H9 (cell line): Measurements from ENCODE around the gene DNMT3B. TPM values are rescaled to one million over a fixed set of nuclear protein-coding genes. Genes with fewer than 3 reads are reported as not detected.
"Not testable (repeated sequence)": the region's sequence is repeated elsewhere in the genome, so short reads cannot be mapped to it uniquely, and the experiment has no call there.

ENCODE experiments used
- DNase-seq: peaks from one replicate; pipeline ENCODE4 v3.0.0-alpha.2; 2017
- H2AFZ ChIP-seq: one replicate; pipeline ENCODE4 v1.6.1; 2013; ENCODE audit warnings: mild to moderate bottlenecking, low read length, control low read depth, moderate library complexity
- H2AK5ac ChIP-seq: 2 replicates; pipeline ENCODE4 v1.6.1; 2013; ENCODE audit warnings: low read length, control low read depth, mixed read lengths; ENCODE audit not compliant: insufficient read length
- H2BK120ac ChIP-seq: one replicate; pipeline ENCODE4 v1.6.1; 2013; ENCODE audit warnings: low read depth, mild to moderate bottlenecking, low read length, control low read depth, inconsistent platforms; ENCODE audit not compliant: poor library complexity, severe bottlenecking
- H2BK12ac ChIP-seq: 2 replicates; pipeline ENCODE4 v1.6.1; 2013; ENCODE audit warnings: low read length, control low read depth, mixed read lengths, low read depth; ENCODE audit not compliant: insufficient read length
- H2BK15ac ChIP-seq: 2 replicates; pipeline ENCODE4 v1.6.1; 2013; ENCODE audit warnings: low read depth, low read length, control low read depth
- H2BK20ac ChIP-seq: one replicate; pipeline ENCODE4 v1.6.1; 2013; ENCODE audit warnings: low read depth, mild to moderate bottlenecking, low read length, control low read depth, inconsistent platforms; ENCODE audit not compliant: poor library complexity, severe bottlenecking
- H2BK5ac ChIP-seq: 2 replicates; pipeline ENCODE4 v1.6.1; 2013; ENCODE audit warnings: low read length, control low read depth, mixed read lengths; ENCODE audit not compliant: insufficient read length
- H3K14ac ChIP-seq: 2 replicates; pipeline ENCODE4 v1.6.1; 2013; ENCODE audit warnings: low read length, control low read depth; ENCODE audit not compliant: insufficient read depth
- H3K18ac ChIP-seq: 2 replicates; pipeline ENCODE4 v1.6.1; 2013; ENCODE audit warnings: low read depth, mild to moderate bottlenecking, mixed read lengths, low read length, control low read depth; ENCODE audit not compliant: insufficient read length
- H3K23ac ChIP-seq: 2 replicates; pipeline ENCODE4 v1.6.1; 2013; ENCODE audit warnings: low read length, control low read depth, mixed read lengths, low read depth; ENCODE audit not compliant: insufficient read length
- H3K23me2 ChIP-seq: 2 replicates; pipeline ENCODE4 v1.6.1; 2013; ENCODE audit warnings: low read depth, mild to moderate bottlenecking, mixed read lengths, low read length, control low read depth; ENCODE audit not compliant: insufficient read length, poor library complexity, severe bottlenecking
- H3K27ac ChIP-seq: 2 replicates; pipeline ENCODE4 v1.5.1; 2013; ENCODE audit warnings: low read length, control low read depth, mixed read lengths, low read depth; ENCODE audit not compliant: insufficient read length
- H3K27me3 ChIP-seq: 2 replicates; pipeline ENCODE4 v1.6.1; 2013; ENCODE audit warnings: low read length, control low read depth, inconsistent platforms; ENCODE audit not compliant: insufficient read depth
- H3K4ac ChIP-seq: 2 replicates; pipeline ENCODE4 v1.6.1; 2013; ENCODE audit warnings: low read depth, mild to moderate bottlenecking, control low read depth, inconsistent platforms, low read length, moderate library complexity
- H3K4me1 ChIP-seq: 2 replicates; pipeline ENCODE4 v1.6.1; 2013; ENCODE audit warnings: low read length, control low read depth, inconsistent platforms; ENCODE audit not compliant: insufficient read depth
- H3K4me2 ChIP-seq: 2 replicates; pipeline ENCODE4 v1.6.1; 2013; ENCODE audit warnings: low read length, control low read depth, mixed read lengths; ENCODE audit not compliant: insufficient read length, insufficient read depth
- H3K56ac ChIP-seq: 2 replicates; pipeline ENCODE4 v1.6.1; 2013; ENCODE audit warnings: low read depth, mild to moderate bottlenecking, mixed read lengths, low read length, control low read depth; ENCODE audit not compliant: insufficient read length
- H3K79me1 ChIP-seq: 2 replicates; pipeline ENCODE4 v1.6.1; 2013; ENCODE audit warnings: low read depth, mild to moderate bottlenecking, moderate library complexity, low read length, control low read depth, inconsistent platforms; ENCODE audit not compliant: insufficient read depth, poor library complexity, severe bottlenecking
- H3K79me2 ChIP-seq: 2 replicates; pipeline ENCODE4 v1.6.1; 2013; ENCODE audit warnings: low read length, control low read depth, inconsistent platforms; ENCODE audit not compliant: insufficient read depth
- H3K9ac ChIP-seq: 2 replicates; pipeline ENCODE4 v1.6.1; 2013; ENCODE audit warnings: low read length, control low read depth, mixed read lengths; ENCODE audit not compliant: insufficient read length; ENCODE audit errors: extremely low read depth
- H3K9me3 ChIP-seq: one replicate; pipeline ENCODE4 v1.6.1; 2013; ENCODE audit warnings: low read depth, low read length, inconsistent platforms; ENCODE audit not compliant: control insufficient read depth
- H3T11ph ChIP-seq: one replicate; pipeline ENCODE4 v1.6.1; 2013; ENCODE audit warnings: mild to moderate bottlenecking, low read length, control low read depth, inconsistent platforms
- H4K20me1 ChIP-seq: one replicate; pipeline ENCODE4 v1.6.1; 2013; ENCODE audit not compliant: control insufficient read depth, insufficient read length, insufficient read depth
- H4K5ac ChIP-seq: 2 replicates; pipeline ENCODE4 v1.6.1; 2013; ENCODE audit warnings: low read depth, mild to moderate bottlenecking, mixed read lengths, low read length, control low read depth; ENCODE audit not compliant: insufficient read length
- H4K8ac ChIP-seq: replicated peaks from 2 replicates; pipeline ENCODE4 v1.6.1; 2013; ENCODE audit warnings: low read length, control low read depth, mixed read lengths, low read depth; ENCODE audit not compliant: insufficient read length
- H4K91ac ChIP-seq: 2 replicates; pipeline ENCODE4 v1.6.1; 2013; ENCODE audit warnings: low read depth, mild to moderate bottlenecking, moderate library complexity, mixed read lengths, low read length, control low read depth; ENCODE audit not compliant: insufficient read length
- H3K27ac Mint-ChIP-seq, 3 experiments: 2 replicates in 2 of 3; 3 replicates in 1 of 3; pipeline ENCODE4 v1.8.0; 2020 to 2021; ENCODE audit warnings: mixed read lengths in 3 of 3, mild to moderate bottlenecking in 1 of 3, moderate library complexity in 1 of 3
- H3K27me3 Mint-ChIP-seq: 2 replicates; pipeline ENCODE4 v1.8.0; 2021; ENCODE audit warnings: low read depth, mild to moderate bottlenecking, moderate library complexity, mixed read lengths
- H3K36me3 Mint-ChIP-seq, 3 experiments: 2 replicates in 2 of 3; 3 replicates in 1 of 3; pipeline ENCODE4 v1.8.0; 2020 to 2021; ENCODE audit warnings: low read depth in 3 of 3, mixed read lengths in 3 of 3; ENCODE audit not compliant: insufficient read depth in 1 of 3
- H3K4me1 Mint-ChIP-seq, 2 experiments: 2 replicates each; pipeline ENCODE4 v1.8.0; 2020; ENCODE audit warnings: mixed read lengths in 2 of 2
- H3K4me3 Mint-ChIP-seq, 2 experiments: 2 replicates in 1 of 2; 3 replicates in 1 of 2; pipeline ENCODE4 v1.8.0; 2020 to 2021; ENCODE audit warnings: mild to moderate bottlenecking in 2 of 2, mixed read lengths in 2 of 2, moderate library complexity in 1 of 2
- H3K9me3 Mint-ChIP-seq, 2 experiments: 2 replicates in 1 of 2; 3 replicates in 1 of 2; pipeline ENCODE4 v1.8.0; 2020; ENCODE audit warnings: mild to moderate bottlenecking in 2 of 2, mixed read lengths in 2 of 2, moderate library complexity in 1 of 2
- CTCF ChIP-seq: fragments of 200-600 bp; sonication (generic); conservative IDR thresholded peaks from 3 replicates; pipeline ENCODE4 v1.8.0; 2021; ENCODE audit warnings: antibody characterized with exemption, mild to moderate bottlenecking
- WGBS: extraction: QIAGEN DNeasy Blood & Tissue Kit; methylation state at CpG from one replicate; pipeline ENCODE4 v1.1.7; 2013; ENCODE audit warnings: missing lambda C conversion rate, low lambda C conversion rate, mixed read lengths; ENCODE audit not compliant: insufficient read length; ENCODE audit errors: extremely low coverage; 5-methylcytosine and 5-hydroxymethylcytosine counted together
- total RNA-seq: library from RNA; stranded (reverse); gene quantifications from 2 replicates; pipeline ENCODE4 v1.2.1, GENCODE V29; 2021

DNMT3B gene
- total RNA-seq, 1 experiment from 2014 or later, result 980 TPM

GRCh38 chr20:32764005-32764960, 2.1 kb downstream of the DNMT3B start:
- H4K8ac ChIP-seq, result no peak overlapping the region
- no peak overlapping the region for H2BK120ac ChIP-seq
- 0 out of 2 replicates have a peak, but pooled peaks cover 2% of the 10 kb centered on the region for H3K27me3 Mint-ChIP-seq
- peaks cover 46 to 54% of the 10 kb centered on the region in 2 experiments for H3K4me1 Mint-ChIP-seq
- H2BK5ac ChIP-seq, result no peak overlapping the region
- H3K4me3 Mint-ChIP-seq, result peak overlapping the region; percentile 99
- no CpG with 5 or more reads among the region's 17 CpGs for WGBS
- H3K79me1 ChIP-seq, result no peaks in the 10 kb centered on the region
- no peak overlapping the region for H4K5ac ChIP-seq
- H3K36me3 Mint-ChIP-seq, result peaks cover 44 to 61% (median 49%) of the 10 kb centered on the region in 3 experiments
- no peak overlapping the region for H4K91ac ChIP-seq
- H3K9me3 ChIP-seq, result no peaks in the 10 kb centered on the region
- H2BK20ac ChIP-seq, result no peak overlapping the region
- no peak overlapping the region for H2AK5ac ChIP-seq
- no peak overlapping the region for H3K27ac ChIP-seq
- H3K27me3 ChIP-seq, result no peaks in the 10 kb centered on the region
- no peak for TF ChIP-seq CTCF
- H3K9ac ChIP-seq, result peak overlapping the region; percentile 76
- H4K20me1 ChIP-seq, result peaks cover 6% of the 10 kb centered on the region
- H3K4me1 ChIP-seq, result peaks cover 6% of the 10 kb centered on the region; the same call in 1 of the 2 replicates
- H3K9me3 Mint-ChIP-seq, result no peaks in the 10 kb centered on the region; a peak in 1 of 5 replicates
- no peak overlapping the region for H3K56ac ChIP-seq
- H3K4ac ChIP-seq, result no peak overlapping the region
- peaks cover 62% of the 10 kb centered on the region for H3K79me2 ChIP-seq
- peak; percentile 92 for DNase-seq
- peaks cover 23% of the 10 kb centered on the region for H3K23me2 ChIP-seq
- H3K4me2 ChIP-seq, result peak overlapping the region; percentile 79
- no peak overlapping the region for H2BK12ac ChIP-seq
- no peak overlapping the region for H3K18ac ChIP-seq
- no peak overlapping the region for H2AFZ ChIP-seq
- no peak overlapping the region for H2BK15ac ChIP-seq
- peak overlapping the region; percentile 96 to 99 (median 98) for H3K27ac Mint-ChIP-seq
- H3T11ph ChIP-seq, result no peak overlapping the region
- H3K23ac ChIP-seq, result no peak overlapping the region
- no peak overlapping the region for H3K14ac ChIP-seq

- not testable (repeated sequence) for H3K79me1 ChIP-seq, H4K5ac ChIP-seq, H3K27me3 Mint-ChIP-seq, H3K4ac ChIP-seq, H3K14ac ChIP-seq, H3K27me3 ChIP-seq, H4K91ac ChIP-seq, H3K56ac ChIP-seq, H3K18ac ChIP-seq, H4K20me1 ChIP-seq, H2BK120ac ChIP-seq, H2BK15ac ChIP-seq, H2AFZ ChIP-seq, H3K9me3 ChIP-seq, H3K27ac ChIP-seq, H3K4me1 ChIP-seq, H2BK5ac ChIP-seq, H3K9me3 Mint-ChIP-seq, H3K23ac ChIP-seq, H2AK5ac ChIP-seq, H2BK20ac ChIP-seq, H3T11ph ChIP-seq, H4K8ac ChIP-seq, DNase-seq, H2BK12ac ChIP-seq
- peak overlapping the region; percentile 6 for H3K9ac ChIP-seq
- H3K27ac Mint-ChIP-seq, result peak overlapping the region; percentile 90 to 99 (median 98); a peak in 5 of 7 replicates
- H3K36me3 Mint-ChIP-seq, result peaks cover 49 to 72% (median 57%) of the 10 kb centered on the region in 3 experiments
- peak overlapping the region; percentile 79 for H3K4me2 ChIP-seq
- peak overlapping the region; percentile 99 for H3K4me3 Mint-ChIP-seq
- no CpG with 5 or more reads among the region's 17 CpGs for WGBS
- H3K4me1 Mint-ChIP-seq, result peaks cover 51 to 62% of the 10 kb centered on the region in 2 experiments
- peaks cover 73% of the 10 kb centered on the region for H3K79me2 ChIP-seq
- H3K23me2 ChIP-seq, result peaks cover 23% of the 10 kb centered on the region
Observed at GRCh38 chr20:32765230-32765875, 3.2 kb downstream of the DNMT3B start.
